ENCODE results near the gene CACNA1B. TPM values are rescaled to one million over a fixed set of nuclear protein-coding genes. Genes with fewer than 3 reads are reported as not detected.

Gene CACNA1B
- total RNA-seq, 1 experiment from 2014 or later: 1.7 TPM

- TF ChIP-seq YY1 (IDR thresholded peaks at IDR 0.05; ENCODE audit: extremely low read depth, insufficient replicate concordance, low read depth, low read length) (no peak), CEBPB (IDR thresholded peaks at IDR 0.05; ENCODE audit: low read depth) (no peak), EZH2phosphoT487 (IDR thresholded peaks at IDR 0.05; ENCODE audit: borderline replicate concordance) (no peak), ZNF274 (IDR thresholded peaks at IDR 0.05; ENCODE audit: low read depth, low read length) (no peak), TCF7L2 (IDR thresholded peaks at IDR 0.05; ENCODE audit: borderline replicate concordance, extremely low read depth, insufficient read depth, insufficient read length) (no peak), REST (IDR thresholded peaks at IDR 0.05; ENCODE audit: low read depth) (no peak), SIN3A (IDR thresholded peaks at IDR 0.05; ENCODE audit: low read depth) (no peak), CTCF (IDR thresholded peaks at IDR 0.05 in 2 of 3, conservative IDR thresholded peaks at IDR 0.05 in 1 of 3; ENCODE audit: borderline replicate concordance in 1 of 3, insufficient read depth in 1 of 3, low read depth in 2 of 3, low read length in 2 of 3) (no peak), ZFX (IDR thresholded peaks at IDR 0.05) (no peak), EGR1 (IDR thresholded peaks at IDR 0.05; ENCODE audit: low read depth) (no peak)
- TF ChIP-seq, protein P1, sequence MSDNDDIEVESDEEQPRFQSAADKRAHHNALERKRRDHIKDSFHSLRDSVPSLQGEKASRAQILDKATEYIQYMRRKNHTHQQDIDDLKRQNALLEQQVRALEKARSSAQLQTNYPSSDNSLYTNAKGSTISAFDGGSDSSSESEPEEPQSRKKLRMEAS (IDR thresholded peaks at IDR 0.05): no peak
- ATAC-seq (no peak), DNase-seq (ENCODE audit: low read depth, low spot score) (no peak)
- no peaks in the 10 kb centered on the region for H3K79me2 ChIP-seq (ENCODE audit: insufficient read depth, low read length)
- no peak overlapping the region for H3K9ac ChIP-seq (ENCODE audit: low read length)
- RAD21 ChIA-PET (ENCODE audit: low non-redundant PET in 1 of 2, low total read pairs in 2 of 2, uncharacterized antibody in 2 of 2, unreplicated experiment in 2 of 2): no interaction called here
- H3K4me2 ChIP-seq (ENCODE audit: low read length): no peak overlapping the region
- no peaks in the 10 kb centered on the region for H3K27me3 ChIP-seq (ENCODE audit: insufficient read depth, low read length)
- no peak overlapping the region for H2AFZ ChIP-seq (ENCODE audit: low read depth, low read length, poor library complexity, severe bottlenecking)
- H3K9me3 ChIP-seq (ENCODE audit: control insufficient read depth in 1 of 2, insufficient read depth in 1 of 2, low read depth in 1 of 2, low read length in 2 of 2): no peaks in the 10 kb centered on the region
- CTCF ChIA-PET: no interaction called here
- no peaks in the 10 kb centered on the region for H3K4me1 ChIP-seq (ENCODE audit: control insufficient read depth in 1 of 2, insufficient read depth in 2 of 2, low read length in 2 of 2)
- no peaks in the 10 kb centered on the region for H3K36me3 ChIP-seq (ENCODE audit: control insufficient read depth in 1 of 2, insufficient read depth in 2 of 2, low read length in 2 of 2)
- no peaks in the 10 kb centered on the region for H4K20me1 ChIP-seq (ENCODE audit: insufficient read depth)
- POLR2A ChIA-PET: no interaction called here
- H3K27ac ChIP-seq (ENCODE audit: low read depth, low read length): no peak overlapping the region
- H3K9me2 ChIP-seq (ENCODE audit: insufficient read depth): no peaks in the 10 kb centered on the region
- intact Hi-C loops (cut with micrococcal nuclease): no loop called here
- H3K4me3 ChIP-seq (replicated peaks in 1 of 2; ENCODE audit: low read depth in 1 of 2, low read length in 2 of 2): no peak overlapping the region
- BruUV-seq (replicated peaks): no TSS peak
Observed at GRCh38 chr9:138103111-138103848, 225.7 kb downstream of the CACNA1B start.
